Measurements from ENCODE around the gene ATF6.

ATF6 gene

DNA sequence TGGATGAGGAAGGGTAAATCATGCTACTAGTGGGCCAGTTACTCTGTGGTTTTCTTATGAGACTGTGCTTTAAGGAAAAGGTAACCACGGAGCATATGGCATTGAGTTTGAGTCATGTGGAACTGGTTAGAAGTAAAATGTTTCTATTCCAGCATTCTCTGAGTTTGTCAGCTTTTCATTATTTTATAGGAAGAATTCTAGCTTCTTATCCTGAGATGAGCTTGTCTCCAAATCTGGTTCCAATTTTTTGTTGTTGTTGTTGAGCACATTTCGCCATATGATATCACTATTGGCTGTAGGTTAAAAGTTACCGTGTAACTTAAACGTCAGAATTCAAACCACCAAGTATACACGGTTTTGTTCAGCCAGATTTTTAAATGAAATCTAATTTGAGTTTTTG is 69.9 kb downstream of the ATF6 start:
- peak; percentile 25 for DNase-seq

DNA sequence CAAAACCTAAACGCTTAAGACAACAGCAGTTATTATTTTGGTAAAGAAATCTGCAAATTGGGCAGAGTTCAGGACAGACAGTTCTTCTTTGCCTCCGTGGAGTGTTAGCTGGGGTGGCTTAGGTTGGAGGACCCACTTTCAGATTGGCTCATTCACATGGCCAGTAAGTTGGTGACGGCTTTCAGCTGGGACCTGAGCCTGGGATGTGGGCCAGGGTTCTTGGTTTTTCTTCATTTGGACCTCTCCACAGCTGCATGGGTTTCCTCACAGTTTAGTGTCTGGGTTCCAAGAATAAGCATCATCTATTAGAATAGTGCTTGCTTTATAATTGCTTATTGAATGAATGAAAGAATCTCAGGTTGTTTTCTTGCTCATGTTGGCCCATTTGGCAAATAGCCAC is 72.2 kb downstream of the ATF6 start:
- DNase-seq, result no peak

DNA sequence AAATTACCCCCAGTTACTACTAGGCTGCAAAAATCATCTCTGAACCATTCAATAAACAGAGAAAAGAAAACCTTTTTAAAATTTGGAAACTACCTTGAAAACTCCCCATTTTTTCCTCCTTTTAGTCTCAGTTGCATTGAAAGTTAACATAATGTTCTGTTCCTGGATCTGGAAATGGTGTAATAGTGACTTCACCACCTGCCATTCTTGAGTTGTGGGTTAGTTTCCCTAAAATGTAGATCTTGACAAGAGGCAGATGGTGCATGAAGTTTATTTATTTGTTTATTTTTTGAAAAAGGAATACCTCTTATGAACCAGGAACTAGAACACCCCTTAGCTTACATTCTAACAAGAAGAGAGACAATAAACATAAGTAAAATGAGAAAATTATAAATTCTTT is 72.8 kb downstream of the ATF6 start:
- no peak for DNase-seq

DNA sequence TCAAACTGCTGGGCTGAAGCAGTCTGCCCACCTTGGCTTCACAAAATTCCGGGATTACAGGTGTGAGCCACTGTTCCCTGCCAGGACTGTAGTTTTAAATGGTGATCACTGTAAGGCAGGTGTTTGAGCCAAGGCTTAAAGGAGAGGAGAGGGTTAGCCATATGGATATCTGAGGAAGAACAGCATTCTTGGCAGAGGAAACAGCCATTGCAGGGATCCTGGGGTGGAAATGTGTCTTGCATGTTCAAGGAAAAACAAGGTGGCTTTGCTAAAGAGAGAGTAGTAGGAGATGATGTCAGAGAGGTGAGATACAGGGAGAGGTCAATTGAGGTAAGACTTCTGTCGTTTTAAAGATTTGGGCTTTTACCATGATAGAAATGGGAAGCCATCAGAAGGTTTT is 73.5 kb downstream of the ATF6 start:
- DNase-seq, result no peak

GRCh38 chr1:161840363-161840762 is 74.2 kb downstream of the ATF6 start:
- DNase-seq, result no peak

GRCh38 chr1:161843156-161843555 is 77.0 kb downstream of the ATF6 start:
- DNase-seq, result peak; percentile 16

DNA sequence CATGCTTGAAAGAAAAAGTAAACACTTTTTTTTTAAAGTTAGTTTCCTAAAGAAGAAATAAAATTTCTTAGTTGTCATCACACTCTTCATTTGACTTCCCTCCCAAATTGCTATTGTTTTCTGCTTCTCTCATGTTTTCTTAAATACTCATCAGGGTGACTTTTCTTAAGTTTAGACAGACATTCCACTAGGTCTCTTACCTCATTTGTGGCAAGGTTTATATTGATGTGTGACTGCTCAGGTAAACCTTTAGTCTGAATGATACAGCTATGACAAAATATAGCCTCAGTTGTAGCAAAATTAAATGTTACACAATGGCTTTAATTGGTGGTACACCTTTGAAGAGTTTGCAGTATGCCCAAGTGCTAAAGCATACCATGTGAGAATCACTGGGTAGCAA is 78.6 kb downstream of the ATF6 start:
- no peak for DNase-seq

- DNase-seq, result no peak
These were observed 82.6 kb downstream of the ATF6 start for GRCh38 chr1:161848676-161849075.

DNA sequence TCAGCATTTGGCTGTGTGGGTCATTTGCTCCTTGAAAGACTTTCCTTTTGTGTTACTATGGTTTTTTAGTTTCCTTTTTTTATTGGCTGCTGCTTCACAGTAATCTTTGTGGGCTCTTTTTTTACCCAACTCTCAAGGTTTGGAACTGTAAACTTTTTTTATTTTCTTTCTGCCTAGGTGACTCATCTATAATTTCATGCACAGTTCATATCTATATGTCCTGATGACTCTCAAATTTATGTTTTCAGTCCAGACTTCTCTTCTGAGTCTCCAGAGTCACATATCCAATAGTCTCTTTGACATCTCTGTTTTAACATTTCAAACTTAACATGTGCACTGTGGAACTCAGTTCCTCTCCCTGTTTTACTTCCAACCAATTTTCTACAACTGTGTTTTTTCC is 83.4 kb downstream of the ATF6 start:
- no peak for DNase-seq

DNA sequence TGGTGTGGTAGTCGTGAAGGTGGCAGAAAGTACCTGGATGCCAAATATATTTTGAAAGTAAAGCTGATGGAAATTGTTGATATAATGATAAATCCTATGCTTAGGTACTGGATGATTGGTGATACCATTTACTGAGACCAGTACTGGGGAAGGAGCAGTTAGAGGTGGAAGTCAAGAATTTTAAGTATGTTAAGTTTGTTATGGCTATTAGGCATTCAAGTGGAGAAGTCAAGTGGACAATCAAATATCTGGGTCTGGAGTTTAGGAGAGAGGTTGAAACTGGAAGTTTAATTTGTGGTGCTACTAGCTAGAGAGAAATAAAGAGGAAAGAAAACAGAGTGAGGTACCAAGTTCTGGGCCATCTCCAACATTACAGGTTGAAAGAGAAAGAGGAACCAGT is 89.1 kb downstream of the ATF6 start:
- no peak for DNase-seq

GRCh38 chr1:161858271-161858670 is 92.2 kb downstream of the ATF6 start:
- DNase-seq, result no peak

GRCh38 chr1:161863549-161863948 is 97.4 kb downstream of the ATF6 start:
- DNase-seq, result no peak

- peak; percentile 30 for DNase-seq
These were observed 98.5 kb downstream of the ATF6 start for GRCh38 chr1:161864577-161864976.

DNA sequence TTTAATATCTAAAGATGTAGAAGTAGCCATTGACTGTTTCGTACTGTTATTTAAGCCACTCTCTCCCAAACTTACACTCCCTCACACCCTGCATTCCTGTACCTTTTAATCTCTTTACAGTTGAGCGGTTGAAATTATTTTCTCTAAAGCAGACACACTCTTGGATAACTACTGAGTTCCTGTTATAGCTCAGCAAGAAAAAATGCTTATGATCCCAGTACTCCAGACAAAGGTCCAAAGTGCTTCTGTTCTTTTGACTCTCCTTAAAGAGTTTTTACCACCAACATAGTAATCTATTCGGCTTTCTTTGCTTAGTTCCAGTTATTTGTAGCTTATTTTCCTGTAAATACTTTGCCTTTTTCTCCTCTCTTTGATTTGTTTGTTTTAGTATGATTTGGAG is 100.1 kb downstream of the ATF6 start:
- no peak for DNase-seq

DNA sequence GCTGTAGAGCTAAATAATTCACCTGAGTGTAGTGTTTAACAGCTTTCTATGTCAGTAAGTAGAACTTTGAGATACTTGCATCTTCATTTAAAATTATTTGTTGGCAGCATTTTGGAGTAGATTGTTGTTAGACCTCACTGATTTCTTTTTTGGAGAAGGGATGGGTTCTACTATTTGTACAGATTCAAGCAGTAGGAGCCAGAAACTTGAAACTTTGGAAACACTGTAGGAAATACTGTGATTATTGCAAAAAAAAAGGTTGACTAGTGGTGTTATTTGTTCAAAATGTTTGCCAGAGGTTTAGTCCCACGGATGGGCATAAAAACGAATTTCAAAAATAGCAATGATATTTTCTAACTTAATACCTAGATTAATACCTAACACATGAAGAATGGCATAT is 102.7 kb downstream of the ATF6 start:
- DNase-seq, result no peak

- no peak for DNase-seq
These were observed 103.2 kb downstream of the ATF6 start for GRCh38 chr1:161869291-161869690.

GRCh38 chr1:161872506-161872905 is 106.4 kb downstream of the ATF6 start:
- no peak for DNase-seq

GRCh38 chr1:161879261-161879660 is 113.1 kb downstream of the ATF6 start:
- DNase-seq, result no peak

GRCh38 chr1:161884475-161884874 is 118.4 kb downstream of the ATF6 start:
- DNase-seq, result no peak

GRCh38 chr1:161885003-161885402 is 118.9 kb downstream of the ATF6 start:
- peak; percentile 98 for DNase-seq

DNA sequence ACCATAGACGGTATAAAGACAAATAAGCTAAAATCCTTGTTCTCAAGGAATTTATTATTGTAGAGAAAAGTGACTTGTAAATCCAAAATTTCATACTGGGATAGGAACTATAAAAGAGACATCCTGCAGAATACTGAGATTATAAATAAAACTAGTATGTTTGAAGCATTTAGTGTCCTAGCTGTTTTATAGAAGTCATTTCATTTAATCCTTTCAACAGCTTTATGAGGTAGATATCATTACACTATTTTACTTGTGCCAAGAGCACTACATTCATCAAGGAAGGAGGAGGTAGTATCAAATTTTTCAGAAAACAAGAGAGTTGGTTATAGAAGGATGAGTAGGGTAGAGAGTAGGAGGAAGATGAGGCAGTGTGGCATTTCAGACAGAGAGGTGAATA is 119.6 kb downstream of the ATF6 start:
- DNase-seq, result no peak

- DNase-seq, result no peak
These were observed 120.5 kb downstream of the ATF6 start for GRCh38 chr1:161886589-161886988.

- DNase-seq, result no peak
These were observed 121.7 kb downstream of the ATF6 start for GRCh38 chr1:161887730-161888287.

GRCh38 chr1:161890574-161890973 is 124.5 kb downstream of the ATF6 start:
- DNase-seq, result no peak

DNA sequence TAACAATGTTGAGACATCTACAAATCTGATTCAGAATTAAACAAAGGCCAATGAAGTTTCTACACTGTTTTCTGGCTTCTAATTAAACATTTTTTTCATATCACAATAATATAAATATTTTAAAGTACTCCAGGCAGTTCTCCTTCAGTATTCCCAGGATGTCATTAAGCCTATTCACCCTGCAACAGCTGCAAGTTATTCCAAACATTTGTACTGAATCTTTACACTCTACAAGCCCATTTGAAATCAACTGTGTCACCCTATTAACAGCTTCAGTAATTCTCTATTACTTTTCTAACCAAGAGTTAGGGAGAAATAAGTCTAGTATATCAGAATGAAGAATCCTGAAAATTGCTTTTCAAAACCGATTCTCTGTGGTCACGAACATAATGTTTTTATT is 133.0 kb downstream of the ATF6 start:
- no peak for DNase-seq

DNA sequence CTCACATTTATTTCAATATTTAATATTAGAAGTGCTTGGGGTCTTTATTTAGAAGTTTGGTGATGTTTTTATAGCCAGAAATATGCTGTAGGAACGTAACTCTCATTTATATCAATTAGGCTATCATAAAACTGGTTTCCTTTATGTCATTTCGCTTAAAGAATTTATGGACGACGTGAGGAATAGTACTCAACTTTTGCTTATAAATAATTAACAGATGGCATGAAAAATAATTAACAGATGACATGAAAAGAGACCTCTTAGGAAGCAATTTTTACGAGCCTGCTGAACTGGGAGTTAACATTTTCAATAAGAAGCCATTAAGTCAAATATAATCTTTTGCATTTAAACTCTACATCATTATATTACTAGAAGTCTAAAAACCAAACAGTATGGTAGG is 134.0 kb downstream of the ATF6 start:
- DNase-seq, result no peak

Data from HCEC 1CT (cell line).